Esophagus squamous epithelium (tissue), 5 donors: ENCODE data around the gene LYPD4. TPM values are rescaled to one million over a fixed set of nuclear protein-coding genes. Genes with fewer than 3 reads are reported as not detected.
"Not testable (repeated sequence)": the region's sequence is repeated elsewhere in the genome, so short reads cannot be mapped to it uniquely, and the experiment has no call there.

Experiments used
- DNase-seq: peaks from one replicate; lab custom pipeline; 2025; lab: John Stamatoyannopoulos, UW
- H3K27ac ChIP-seq, 4 donors: fragments of 200-600 bp; sonication (generic); one replicate each; pipeline ENCODE4 v1.5.1; 2016 to 2019; ENCODE audit warnings: mild to moderate bottlenecking in 1 of 4
- H3K27me3 ChIP-seq, 4 donors: fragments of 200-600 bp; sonication (generic); 1 replicate in 3 of 4; 2 replicates in 1 of 4; pipeline versions ENCODE4 v1.5.1 to v1.6.0; 2017 to 2021; ENCODE audit warnings: antibody characterized with exemption in 1 of 4
- H3K36me3 ChIP-seq, 3 donors: fragments of 200-600 bp; sonication (generic); one replicate each; pipeline ENCODE4 v1.5.1; 2016 to 2019
- H3K4me1 ChIP-seq, 3 donors: fragments of 200-600 bp; sonication (generic); one replicate each; pipeline ENCODE4 v1.5.1; 2017 to 2019
- H3K4me3 ChIP-seq, 4 donors: fragments of 200-600 bp; sonication (generic); 1 replicate in 3 of 4; 2 replicates in 1 of 4; pipeline ENCODE4 v1.5.1; 2016 to 2019; ENCODE audit warnings: mild to moderate bottlenecking in 2 of 4, moderate library complexity in 1 of 4
- H3K9me3 ChIP-seq, 3 donors: fragments of 200-600 bp; sonication (generic); one replicate each; pipeline ENCODE4 v1.5.1; 2016 to 2019
- CTCF ChIP-seq, 6 experiments: fragments of 450-650 bp in 4 of 6; fragments of 200-600 bp in 2 of 6; sonication (generic) in 2 of 6; IDR thresholded peaks; one replicate each; pipeline ENCODE4 v1.5.1; 2016 to 2019; ENCODE audit warnings: antibody characterized with exemption in 6 of 6, mild to moderate bottlenecking in 4 of 6, moderate library complexity in 4 of 6
- POLR2A ChIP-seq, 4 donors: fragments of 450-650 bp; IDR thresholded peaks; one replicate each; pipeline ENCODE4 v1.6.1; 2017; ENCODE audit warnings: antibody characterized with exemption in 4 of 4, mild to moderate bottlenecking in 4 of 4, moderate library complexity in 3 of 4
- WGBS, 2 donors: methylation state at CpG; one replicate each; pipeline ENCODE4 v1.1.5; 2018; 5-methylcytosine and 5-hydroxymethylcytosine counted together
- intact Hi-C: fragments of 100-400 bp; cut with DNase I; formaldehyde crosslinking; loops from one replicate; pipeline ENCODE4 v1.15.0; 2022
- total RNA-seq, 4 donors: library from RNA; depleted of rRNA; stranded (reverse); fragments of >200 nt; gene quantifications; one replicate each; pipeline ENCODE4 v1.1.0, GENCODE V29; 2016
- donor health status: DM: yes; HTN: yes; CAD: no.

LYPD4 gene
- total RNA-seq, 4 donors from 2014 or later: not detected

- Histone ChIP-seq H3K9me3 (peaks cover 0 to 5% (median 0%) of the 10 kb centered on the region in 3 donors), H3K27ac (no peak overlapping the region), H3K4me3 (no peak overlapping the region), H3K27me3 (peaks cover 0 to 50% (median 0%) of the 10 kb centered on the region in 4 donors), H3K36me3 (no peaks in the 10 kb centered on the region), H3K4me1 (peaks cover 10 to 47% (median 24%) of the 10 kb centered on the region in 3 donors)
- DNase-seq: no peak
- intact Hi-C loops: no loop called here
- WGBS, 2 donors: 89 to 100% methylated on average over 1 of the region's 1 CpG
- TF ChIP-seq POLR2A (IDR thresholded peaks at IDR 0.05) (no peak), CTCF (IDR thresholded peaks at IDR 0.05) (no peak)
These were observed 47.6 kb downstream of the LYPD4 start for GRCh38 chr19:41796901-41797300.

- DNase-seq: no peak
- H3K4me3 ChIP-seq: no peak within 1 kb of the TSS
- H3K4me1 ChIP-seq: peaks cover 10 to 42% (median 20%) of the 10 kb centered on the region in 3 donors
- intact Hi-C loops: no loop called here
- no peak within 1 kb of the TSS for H3K27ac ChIP-seq
- H3K9me3 ChIP-seq: peaks cover 0 to 4% (median 0%) of the 10 kb centered on the region in 3 donors
- no peaks in the 10 kb centered on the region for H3K36me3 ChIP-seq
- TF ChIP-seq CTCF (IDR thresholded peaks at IDR 0.05) (no peak), POLR2A (IDR thresholded peaks at IDR 0.05) (no peak)
- H3K27me3 ChIP-seq: peaks cover 0 to 55% (median 0%) of the 10 kb centered on the region in 4 donors
These were observed 48.1 kb downstream of the LYPD4 start, which contains the start of gene CEACAM3 for GRCh38 chr19:41796362-41796761. Gene CEACAM3, plus strand, starts transcription at chr19:41796587. Its CDS starts 91 bp downstream, at chr19:41796678.

GRCh38 chr19:41795031-41795461, 49.4 kb downstream of the LYPD4 start:
- peaks cover 5 to 30% (median 14%) of the 10 kb centered on the region in 3 donors for H3K4me1 ChIP-seq
- no peak for DNase-seq
- H3K27me3 ChIP-seq: peaks cover 0 to 69% (median 0%) of the 10 kb centered on the region in 4 donors
- 36 to 37% methylated on average over 5 of the region's 5 CpGs for WGBS, 2 donors
- no peaks in the 10 kb centered on the region for H3K9me3 ChIP-seq
- intact Hi-C loops: no loop called here
- TF ChIP-seq CTCF (IDR thresholded peaks at IDR 0.05): peak; percentile 61 to 83 (median 74)
- TF ChIP-seq POLR2A (IDR thresholded peaks at IDR 0.05): no peak
- H3K36me3 ChIP-seq: no peaks in the 10 kb centered on the region
- no peak overlapping the region for H3K27ac ChIP-seq
- no peak overlapping the region for H3K4me3 ChIP-seq

GRCh38 chr19:41793414-41793727, 51.1 kb downstream of the LYPD4 start:
- Histone ChIP-seq H3K27me3 (peaks cover 0 to 79% (median 0%) of the 10 kb centered on the region in 4 donors), H3K27ac (no peak overlapping the region)
- intact Hi-C loops: no loop called here

GRCh38 chr19:41792513-41793413, 51.7 kb downstream of the LYPD4 start:
- Histone ChIP-seq H3K27me3 (peaks cover 0 to 82% (median 0%) of the 10 kb centered on the region in 4 donors), H3K9me3 (no peaks in the 10 kb centered on the region), H3K4me1 (peaks cover 0 to 9% (median 0%) of the 10 kb centered on the region in 3 donors), H3K36me3 (no peaks in the 10 kb centered on the region), H3K27ac (no peak overlapping the region), H3K4me3 (no peak overlapping the region)
- TF ChIP-seq POLR2A (IDR thresholded peaks at IDR 0.05): no peak
- TF ChIP-seq CTCF (IDR thresholded peaks at IDR 0.05): peak; percentile 47 to 82 (median 68)
- DNase-seq: no peak
- intact Hi-C loops: no loop called here
- WGBS, 2 donors: 17 to 19% methylated on average over 21 of the region's 22 CpGs

More at GRCh38 chr19:41793414-41793727, 51.1 kb downstream of the LYPD4 start:
- Histone ChIP-seq H3K4me3 (no peak overlapping the region), H3K9me3 (no peaks in the 10 kb centered on the region), H3K4me1 (peaks cover 0 to 13% (median 2%) of the 10 kb centered on the region in 3 donors), H3K36me3 (no peaks in the 10 kb centered on the region)
- DNase-seq: no peak
- no peak for TF ChIP-seq POLR2A (IDR thresholded peaks at IDR 0.05)
- 0% methylated on average over 1 of the region's 1 CpG for WGBS, 2 donors

GRCh38 chr19:41789053-41789452, 55.4 kb downstream of the LYPD4 start:
- H3K27ac ChIP-seq, H3K9me3 ChIP-seq, H3K4me3 ChIP-seq, DNase-seq, intact Hi-C loops, H3K36me3 ChIP-seq: not testable (repeated sequence)
- Histone ChIP-seq H3K27me3 (peaks cover 0 to 86% (median 3%) of the 10 kb centered on the region in 4 donors), H3K4me1 (peaks cover 0 to 36% (median 6%) of the 10 kb centered on the region in 3 donors)
- 12 to 37% methylated on average over 3 of the region's 5 CpGs for WGBS, 2 donors

GRCh38 chr19:41788518-41788917, 56.0 kb downstream of the LYPD4 start:
- Histone ChIP-seq H3K4me1 (peaks cover 0 to 36% (median 6%) of the 10 kb centered on the region in 3 donors), H3K27me3 (peaks cover 0 to 87% (median 3%) of the 10 kb centered on the region in 4 donors)
- H3K36me3 ChIP-seq, DNase-seq, intact Hi-C loops, H3K27ac ChIP-seq, H3K9me3 ChIP-seq, H3K4me3 ChIP-seq: not testable (repeated sequence)
- WGBS, 2 donors: no CpG with 5 or more reads among the region's 1 CpG
